Suppressor macrophage (primary cell): Measurements from ENCODE around the gene SPTBN1.

Experiments used
- DNase-seq, 4 experiments: peaks; one replicate each; pipeline ENCODE4 v3.0.0-alpha.2; 2020 to 2022

SPTBN1 gene

GRCh38 chr2:54657664-54658083 is 201.5 kb downstream of the SPTBN1 start:
- DNase-seq: peak; percentile 59 to 75 (median 70)

- no peak for DNase-seq
Observed at GRCh38 chr2:54658564-54659071, 202.5 kb downstream of the SPTBN1 start.

- no peak for DNase-seq
Observed at GRCh38 chr2:54659527-54659926, 203.4 kb downstream of the SPTBN1 start.

- no peak for DNase-seq
Observed at GRCh38 chr2:54660752-54661151, 204.6 kb downstream of the SPTBN1 start.

GRCh38 chr2:54663424-54664030 is 207.4 kb downstream of the SPTBN1 start:
- DNase-seq: no peak

- DNase-seq: no peak
Observed at GRCh38 chr2:54664238-54664786, 208.2 kb downstream of the SPTBN1 start.

GRCh38 chr2:54665436-54665856 is 209.3 kb downstream of the SPTBN1 start:
- peak; percentile 65 to 87 (median 70) for DNase-seq

GRCh38 chr2:54666131-54666633 is 210.1 kb downstream of the SPTBN1 start:
- no peak for DNase-seq

GRCh38 chr2:54666634-54667265 is 210.6 kb downstream of the SPTBN1 start:
- DNase-seq: no peak

- DNase-seq: no peak
Observed at GRCh38 chr2:54667266-54667639, 211.1 kb downstream of the SPTBN1 start.

- no peak for DNase-seq
Observed at GRCh38 chr2:54667726-54668650, 211.9 kb downstream of the SPTBN1 start.

GRCh38 chr2:54668711-54669110 is 212.6 kb downstream of the SPTBN1 start:
- DNase-seq: no peak

GRCh38 chr2:54669677-54670484 is 213.8 kb downstream of the SPTBN1 start:
- DNase-seq: peak; percentile 77 to 89 (median 78)

GRCh38 chr2:54670485-54671009 is 214.4 kb downstream of the SPTBN1 start:
- DNase-seq: no peak

GRCh38 chr2:54671010-54671409 is 214.9 kb downstream of the SPTBN1 start:
- no peak for DNase-seq

GRCh38 chr2:54671875-54672589 is 215.9 kb downstream of the SPTBN1 start:
- peak in 1 of 4 experiments; percentile 16 for DNase-seq

GRCh38 chr2:54672590-54673456 is 216.7 kb downstream of the SPTBN1 start:
- peak; percentile 78 to 92 (median 86) for DNase-seq

- peak; percentile 52 to 71 (median 66) for DNase-seq
Observed at GRCh38 chr2:54673501-54673998, 217.4 kb downstream of the SPTBN1 start.

GRCh38 chr2:54675281-54675680 is 219.2 kb downstream of the SPTBN1 start:
- DNase-seq: no peak

- no peak for DNase-seq
Observed at GRCh38 chr2:54675738-54676137, 219.6 kb downstream of the SPTBN1 start.
